Stomach (tissue), 9 donors: ENCODE results near the gene COL19A1. TPM values are rescaled to one million over a fixed set of nuclear protein-coding genes. Genes with fewer than 3 reads are reported as not detected.

Experiments used
- DNase-seq, 2 donors: peaks; one replicate each; pipeline versions ENCODE4 v3.0.0 to v3.0.0-alpha.2; 2013 to 2019
- H3K27ac ChIP-seq, 5 donors: fragments of 200-600 bp in 4 of 5; sonication (generic) in 4 of 5; one replicate each; pipeline ENCODE4 v1.5.1; 2013 to 2019; ENCODE audit warnings: mild to moderate bottlenecking in 1 of 5, moderate library complexity in 1 of 5
- H3K27me3 ChIP-seq, 3 donors: fragments of 200-600 bp; sonication (generic); one replicate each; pipeline ENCODE4 v1.5.1; 2017 to 2019; ENCODE audit warnings: mixed run types in 1 of 3
- H3K36me3 ChIP-seq, 4 donors: fragments of 200-600 bp; sonication (generic); 1 replicate in 3 of 4; 2 replicates in 1 of 4; pipeline ENCODE4 v1.5.1; 2016 to 2019
- H3K4me1 ChIP-seq, 4 donors: fragments of 200-600 bp; sonication (generic); one replicate each; pipeline ENCODE4 v1.5.1; 2016 to 2019
- H3K4me3 ChIP-seq, 4 donors: fragments of 200-600 bp; sonication (generic) in 3 of 4; one replicate each; pipeline ENCODE4 v1.5.1; 2016 to 2019; ENCODE audit warnings: mild to moderate bottlenecking in 1 of 4
- H3K9me3 ChIP-seq, 4 donors: fragments of 200-600 bp; sonication (generic); one replicate each; pipeline ENCODE4 v1.5.1; 2016 to 2019
- EP300 ChIP-seq: sonication (generic); formaldehyde crosslinking; IDR thresholded peaks from one replicate; pipeline ENCODE4 v1.6.1; 2017; ENCODE audit warnings: antibody characterized with exemption
- POLR2A ChIP-seq, 4 donors: fragments of 450-650 bp; IDR thresholded peaks; one replicate each; pipeline ENCODE4 v1.6.1; 2016; ENCODE audit warnings: antibody characterized with exemption in 4 of 4, control low read depth in 2 of 4, mild to moderate bottlenecking in 1 of 4, moderate library complexity in 1 of 4
- POLR2AphosphoS5 ChIP-seq, 3 donors: sonication (generic); formaldehyde crosslinking; IDR thresholded peaks; one replicate each; pipeline ENCODE4 v1.6.1; 2016; ENCODE audit warnings: antibody characterized with exemption in 3 of 3
- WGBS, 5 donors: extraction: QIAGEN DNeasy Blood & Tissue Kit in 3 of 5; methylation state at CpG; one replicate each; pipeline versions ENCODE4 v1.1.5 to v1.1.7; 2013 to 2018; 5-methylcytosine and 5-hydroxymethylcytosine counted together
- intact Hi-C: fragments of 100-400 bp; cut with DNase I; formaldehyde crosslinking; loops from one replicate; pipeline ENCODE4 v1.15.1; 2023; ENCODE audit warnings: low total_unique reads
- polyA plus RNA-seq, 3 donors: library from polyadenylated mRNA; stranded (reverse); fragments of 200-250 nt; gene quantifications; one replicate each; pipeline ENCODE4 v1.2.3, GENCODE V29; 2013
- total RNA-seq, 5 donors: library from RNA; depleted of rRNA; stranded (reverse); fragments of >200 nt; gene quantifications; one replicate each; pipeline versions ENCODE4 v1.1.0 to v1.2.3, GENCODE V29; 2014 to 2016
- TF ChIP-seq, protein P1 (sequence below), 7 experiments: fragments of 450-650 bp in 4 of 7; fragments of 200-600 bp in 3 of 7; sonication (generic) in 3 of 7; IDR thresholded peaks; one replicate each; pipeline ENCODE4 v1.5.1; 2016 to 2019; ENCODE audit warnings: antibody characterized with exemption in 7 of 7, control low read depth in 2 of 7, mild to moderate bottlenecking in 1 of 7
- donor health status: healthy with polysubstance abuse.
- donor health status: Bipolar disorder and iron deficiency.
- donor health status: healthy.

COL19A1 gene
- total and polyA plus RNA-seq, 8 donors, result 0.13 to 13.4 (median 2.5) TPM; not detected in 3

DNA sequence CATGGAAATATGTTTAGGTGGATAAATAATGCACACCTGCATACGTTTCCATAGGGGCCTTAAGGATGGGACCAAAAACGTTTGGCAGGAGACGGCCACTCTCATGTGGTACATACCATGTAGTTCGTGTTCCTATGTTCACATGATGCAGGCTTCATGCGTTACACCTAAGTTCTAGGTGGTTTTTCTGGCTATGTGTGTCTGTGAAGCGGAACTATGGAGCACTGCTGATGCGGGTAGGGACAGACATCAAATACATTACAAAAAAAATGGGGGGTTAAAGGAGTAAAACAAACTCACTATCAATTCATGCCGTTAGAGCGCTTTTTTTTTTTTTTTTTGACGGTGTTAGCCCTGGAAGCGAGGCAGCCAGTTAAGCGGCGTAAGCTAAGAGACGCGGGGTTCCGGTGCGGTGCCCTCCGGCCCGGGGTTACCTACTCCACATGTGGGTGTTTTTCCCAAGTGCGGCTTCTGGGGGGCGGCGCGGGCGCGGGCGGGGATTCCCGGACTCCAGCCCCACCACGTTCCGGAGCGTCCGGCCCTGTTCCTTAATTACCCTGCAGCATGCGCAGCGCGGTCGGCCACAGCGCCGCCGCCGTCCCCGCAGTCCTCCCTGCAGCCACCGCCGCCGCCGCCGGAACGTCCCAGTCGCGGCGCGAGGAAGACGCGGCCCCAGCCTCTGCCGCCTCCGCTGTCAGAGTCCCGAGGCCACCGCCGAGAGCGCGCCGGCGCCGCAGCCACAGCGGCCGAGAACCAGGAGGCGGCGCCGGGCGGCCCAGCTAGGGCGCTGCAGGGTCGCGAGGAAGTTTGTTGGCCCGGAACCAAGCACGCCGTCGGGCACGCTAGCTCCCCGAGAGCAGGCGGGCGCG lies 648 bp downstream of the COL19A1 start:
- peaks cover 13 to 20% (median 18%) of the 10 kb centered on the region in 4 donors for H3K4me1 ChIP-seq
- peak overlapping the region in 4 of 5 donors; percentile 30 to 82 (median 75) for H3K27ac ChIP-seq
- WGBS, 5 donors, result 0 to 1% (median 0%) methylated on average over 37 to 80 of the region's 80 CpGs
- H3K4me3 ChIP-seq, result peak overlapping the region; percentile 61 to 80 (median 67)
- peak; percentile 62 to 86 for DNase-seq
- no peaks in the 10 kb centered on the region for H3K36me3 ChIP-seq
- H3K9me3 ChIP-seq, result no peaks in the 10 kb centered on the region
- TF ChIP-seq EP300, result no peak
- TF ChIP-seq POLR2AphosphoS5 (IDR thresholded peaks at IDR 0.05), result peak in 1 of 3 donors; percentile 3
- TF ChIP-seq, protein P1, sequence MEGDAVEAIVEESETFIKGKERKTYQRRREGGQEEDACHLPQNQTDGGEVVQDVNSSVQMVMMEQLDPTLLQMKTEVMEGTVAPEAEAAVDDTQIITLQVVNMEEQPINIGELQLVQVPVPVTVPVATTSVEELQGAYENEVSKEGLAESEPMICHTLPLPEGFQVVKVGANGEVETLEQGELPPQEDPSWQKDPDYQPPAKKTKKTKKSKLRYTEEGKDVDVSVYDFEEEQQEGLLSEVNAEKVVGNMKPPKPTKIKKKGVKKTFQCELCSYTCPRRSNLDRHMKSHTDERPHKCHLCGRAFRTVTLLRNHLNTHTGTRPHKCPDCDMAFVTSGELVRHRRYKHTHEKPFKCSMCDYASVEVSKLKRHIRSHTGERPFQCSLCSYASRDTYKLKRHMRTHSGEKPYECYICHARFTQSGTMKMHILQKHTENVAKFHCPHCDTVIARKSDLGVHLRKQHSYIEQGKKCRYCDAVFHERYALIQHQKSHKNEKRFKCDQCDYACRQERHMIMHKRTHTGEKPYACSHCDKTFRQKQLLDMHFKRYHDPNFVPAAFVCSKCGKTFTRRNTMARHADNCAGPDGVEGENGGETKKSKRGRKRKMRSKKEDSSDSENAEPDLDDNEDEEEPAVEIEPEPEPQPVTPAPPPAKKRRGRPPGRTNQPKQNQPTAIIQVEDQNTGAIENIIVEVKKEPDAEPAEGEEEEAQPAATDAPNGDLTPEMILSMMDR (IDR thresholded peaks at IDR 0.05), result peak in 1 of 7 experiments; percentile 10
- intact Hi-C loops, result no loop called here
- peaks cover 0 to 29% (median 17%) of the 10 kb centered on the region in 3 donors for H3K27me3 ChIP-seq

DNA sequence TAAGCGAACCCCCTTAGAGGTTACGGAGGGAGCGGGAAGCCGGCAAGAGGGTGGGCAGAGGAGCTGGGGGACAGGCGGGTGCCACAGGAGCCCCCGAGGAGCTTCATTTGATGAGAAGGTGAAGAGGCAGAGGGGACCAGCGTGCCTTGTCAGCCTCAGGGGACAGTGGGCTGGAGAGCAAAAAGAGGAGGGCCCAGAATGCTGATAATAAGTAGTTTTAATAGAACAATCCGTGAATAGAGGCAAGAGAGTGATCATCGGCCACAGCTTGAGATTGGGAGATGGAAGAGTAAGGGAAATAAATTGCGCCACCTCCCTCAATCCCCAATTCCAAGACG lies 1.3 kb downstream of the COL19A1 start:
- Histone ChIP-seq H3K27me3 (peaks cover 0 to 29% (median 17%) of the 10 kb centered on the region in 3 donors), H3K36me3 (no peaks in the 10 kb centered on the region), H3K4me1 (peaks cover 13 to 20% (median 18%) of the 10 kb centered on the region in 4 donors), H3K9me3 (no peaks in the 10 kb centered on the region), H3K27ac (peak overlapping the region in 4 of 5 donors; percentile 30 to 82 (median 75)), H3K4me3 (peak overlapping the region; percentile 61 to 80 (median 67))
- 7 to 15% (median 11%) methylated on average over 9 to 11 of the region's 11 CpGs for WGBS, 5 donors
- no peak for TF ChIP-seq POLR2A (IDR thresholded peaks at IDR 0.05)
- TF ChIP-seq POLR2AphosphoS5 (IDR thresholded peaks at IDR 0.05), result no peak
- TF ChIP-seq, protein P1 (IDR thresholded peaks at IDR 0.05), result no peak
- TF ChIP-seq EP300, result no peak
- intact Hi-C loops, result no loop called here
- no peak for DNase-seq

DNA sequence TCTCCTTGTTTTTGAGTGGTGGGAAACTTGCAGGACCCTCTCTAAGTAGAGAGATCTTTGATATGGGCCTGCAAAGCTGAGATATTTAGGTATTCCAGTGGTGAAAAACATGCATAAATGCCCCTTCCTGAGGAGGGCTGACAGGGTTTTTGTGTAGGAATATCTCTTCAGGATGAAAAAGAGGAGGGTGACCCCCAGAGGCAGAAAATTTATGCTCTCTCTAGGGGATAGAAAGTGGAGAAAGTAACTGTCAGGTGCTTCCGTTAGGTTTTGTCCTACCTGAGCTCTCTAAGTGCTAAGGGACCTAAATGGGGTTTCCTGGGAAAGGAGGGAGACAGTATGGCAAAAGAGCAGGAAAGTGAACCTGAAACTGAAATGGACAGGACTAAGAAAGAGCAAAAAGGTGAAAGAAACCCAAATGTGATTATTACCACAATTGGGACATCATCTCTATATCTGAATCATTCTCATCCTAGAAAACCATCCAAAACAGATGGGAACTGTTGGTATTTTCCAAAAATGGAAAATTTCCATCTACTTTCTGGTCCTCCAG lies 2.0 kb downstream of the COL19A1 start:
- peaks cover 0 to 29% (median 17%) of the 10 kb centered on the region in 3 donors for H3K27me3 ChIP-seq
- WGBS, 5 donors, result 83 to 92% (median 86%) methylated on average over 1 of the region's 1 CpG
- intact Hi-C loops, result no loop called here
- peaks cover 13 to 20% (median 18%) of the 10 kb centered on the region in 4 donors for H3K4me1 ChIP-seq
- TF ChIP-seq, protein P1 (IDR thresholded peaks at IDR 0.05), result no peak
- TF ChIP-seq POLR2A (IDR thresholded peaks at IDR 0.05) (no peak), POLR2AphosphoS5 (IDR thresholded peaks at IDR 0.05) (no peak), EP300 (no peak)
- DNase-seq, result no peak
- peak overlapping the region in 1 of 5 donors; percentile 82 for H3K27ac ChIP-seq
- H3K9me3 ChIP-seq, result no peaks in the 10 kb centered on the region
- peak overlapping the region in 2 of 4 donors; percentile 63 to 71 for H3K4me3 ChIP-seq
- H3K36me3 ChIP-seq, result no peaks in the 10 kb centered on the region

DNA sequence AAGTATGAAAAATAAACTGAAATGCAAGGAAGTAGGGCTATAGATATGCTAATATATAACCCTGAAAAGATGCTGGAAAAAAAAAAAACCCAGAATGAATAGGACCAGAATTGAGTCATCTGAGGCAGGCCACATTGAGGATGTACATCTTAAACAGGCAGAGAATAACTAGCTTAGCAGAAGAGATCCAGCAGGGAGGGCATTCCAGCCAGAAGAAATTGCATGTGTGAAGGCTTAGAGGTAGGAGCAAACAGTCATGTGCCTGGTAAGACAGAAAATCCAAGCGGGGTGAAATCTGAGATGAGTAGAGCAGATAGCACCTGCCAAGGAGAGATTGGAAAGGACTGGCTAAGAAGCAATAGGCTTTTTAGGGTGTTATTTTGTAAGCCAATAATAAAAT lies 2.6 kb downstream of the COL19A1 start:
- Histone ChIP-seq H3K4me3 (no peak overlapping the region), H3K36me3 (no peaks in the 10 kb centered on the region), H3K9me3 (no peaks in the 10 kb centered on the region), H3K4me1 (peaks cover 13 to 20% (median 18%) of the 10 kb centered on the region in 4 donors), H3K27ac (no peak overlapping the region), H3K27me3 (peaks cover 0 to 29% (median 17%) of the 10 kb centered on the region in 3 donors)
- no peak for DNase-seq
- 74 to 88% (median 83%) methylated on average over 1 of the region's 1 CpG for WGBS, 5 donors
- no peak for TF ChIP-seq POLR2AphosphoS5 (IDR thresholded peaks at IDR 0.05)
- TF ChIP-seq, protein P1 (IDR thresholded peaks at IDR 0.05), result no peak
- TF ChIP-seq POLR2A (IDR thresholded peaks at IDR 0.05), result no peak
- TF ChIP-seq EP300, result no peak
- intact Hi-C loops, result no loop called here
